Effector CD8-positive, alpha-beta T cell (primary cell): ENCODE measurements around the gene HUNK.

Experiments
- DNase-seq: peaks from one replicate; lab custom pipeline; 2025; lab: John Stamatoyannopoulos, UW

The HUNK gene

DNA sequence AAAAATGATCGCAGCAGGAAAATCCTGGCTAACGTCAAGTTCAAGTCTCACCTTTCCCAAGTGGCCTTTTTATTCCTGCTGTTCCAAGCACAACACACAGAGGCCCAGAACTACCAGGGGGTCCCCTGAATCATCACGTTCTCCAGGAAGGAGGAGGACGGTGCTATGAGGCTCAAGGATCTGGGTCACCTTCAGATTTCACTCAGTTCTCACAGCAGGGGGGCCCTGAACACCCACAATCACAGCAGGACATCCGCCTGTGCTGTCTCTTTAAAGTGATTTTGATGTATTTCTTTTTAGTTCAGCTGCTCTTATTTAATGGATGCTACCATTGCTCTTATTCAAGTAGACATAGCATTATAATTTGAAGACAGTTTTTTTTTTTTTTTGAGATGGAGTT is 173.4 kb downstream of the HUNK start:
- no peak for DNase-seq

DNA sequence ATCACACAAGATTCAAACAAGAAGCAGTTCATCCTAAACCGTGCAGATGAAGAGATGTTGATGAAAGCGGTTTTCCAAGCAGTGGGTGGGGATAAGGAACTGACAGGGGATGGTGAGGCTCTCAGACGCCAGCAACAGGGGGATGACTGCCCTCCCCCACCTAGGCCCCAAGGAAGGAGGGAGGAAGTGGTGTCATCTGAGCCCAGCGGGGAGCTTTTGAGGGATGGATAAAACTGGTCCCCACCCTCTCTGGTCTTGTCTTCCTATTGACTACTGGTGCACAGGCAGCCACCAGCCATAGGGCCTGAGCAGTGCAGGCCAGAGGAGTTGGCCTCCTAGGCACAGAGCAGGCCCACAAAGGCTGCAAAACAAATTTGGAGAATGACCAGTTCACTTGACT is 175.5 kb downstream of the HUNK start:
- no peak for DNase-seq
